ENCODE measurements around the gene SSH3.
"Not testable (repeated sequence)": the region's sequence is repeated elsewhere in the genome, so short reads cannot be mapped to it uniquely, and the experiment has no call there.

The SSH3 gene

GRCh38 chr11:67313125-67313890, 10.0 kb downstream of the SSH3 start:
- DNase-seq, result no peak

DNA sequence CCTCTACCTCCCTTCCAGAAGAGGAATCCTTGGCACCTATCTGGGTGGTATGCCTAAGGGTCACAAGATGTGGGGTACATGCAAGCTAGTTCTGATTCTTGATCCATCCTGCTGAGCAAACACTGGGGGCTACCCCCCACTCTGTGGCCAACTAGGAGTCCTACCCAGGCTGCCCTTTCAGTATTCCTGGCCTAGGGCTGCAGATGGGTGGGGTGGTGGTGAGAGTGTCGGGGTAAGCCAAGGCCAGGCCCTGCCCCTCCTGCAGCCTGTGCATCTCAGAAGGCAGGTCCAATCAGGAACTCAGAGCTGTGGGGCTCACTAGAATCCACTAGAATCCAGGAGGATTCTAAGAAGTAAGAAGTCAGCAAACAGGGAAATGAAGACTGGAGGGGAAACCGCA, 10.9 kb downstream of the SSH3 start:
- no peak for DNase-seq

DNA sequence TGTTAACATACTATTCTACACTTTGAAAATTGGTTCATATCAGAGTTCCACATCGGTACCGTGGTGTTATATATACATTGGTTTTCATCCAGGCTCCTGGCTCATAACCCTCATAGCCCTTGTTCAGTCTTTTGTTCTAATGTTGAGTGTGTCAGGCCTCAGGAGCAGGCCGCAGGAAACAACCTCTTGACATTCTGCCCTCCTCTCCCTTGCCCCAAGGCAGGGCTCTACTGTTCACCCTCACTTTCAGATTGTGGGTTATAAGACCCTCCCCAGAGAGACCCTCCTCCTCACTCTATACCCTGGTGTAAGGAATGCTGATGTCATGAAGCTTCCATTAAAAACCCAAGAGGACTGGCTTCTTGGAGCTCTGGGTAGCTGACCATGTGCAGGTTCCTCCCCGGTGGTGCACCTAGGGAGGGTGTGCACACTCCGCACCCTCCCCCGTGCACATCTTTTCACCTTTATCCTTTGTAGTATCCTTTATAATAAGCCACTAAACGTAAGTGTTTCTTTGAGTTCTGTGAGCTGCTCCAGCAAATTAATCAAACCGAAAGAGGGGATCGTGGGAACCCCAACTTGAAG, 12.1 kb downstream of the SSH3 start:
- DNase-seq, result no peak

DNA sequence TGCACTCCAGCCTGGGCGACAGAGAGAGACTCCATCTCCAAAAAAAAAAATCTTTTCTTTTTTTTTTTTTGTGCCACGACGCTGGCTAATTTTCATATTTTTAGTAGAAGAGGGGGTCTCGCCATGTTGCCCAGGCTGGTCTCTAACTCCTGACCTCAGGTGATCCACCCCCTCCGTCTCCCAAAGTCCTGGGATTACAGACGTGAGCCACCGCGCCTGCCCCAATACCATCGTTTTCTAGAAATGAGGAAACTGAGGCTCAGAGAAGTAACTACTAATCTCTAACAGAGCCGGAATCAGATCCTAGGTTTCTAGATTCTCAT, 13.5 kb downstream of the SSH3 start:
- DNase-seq, result no peak

- peak; percentile 91 for DNase-seq
Measured at GRCh38 chr11:67317205-67317887, 14.0 kb downstream of the SSH3 start.

- no peak for DNase-seq
Measured at GRCh38 chr11:67317888-67318555, 14.7 kb downstream of the SSH3 start.

- not testable (repeated sequence) for DNase-seq
Measured at GRCh38 chr11:67318876-67319275, 15.5 kb downstream of the SSH3 start.

DNA sequence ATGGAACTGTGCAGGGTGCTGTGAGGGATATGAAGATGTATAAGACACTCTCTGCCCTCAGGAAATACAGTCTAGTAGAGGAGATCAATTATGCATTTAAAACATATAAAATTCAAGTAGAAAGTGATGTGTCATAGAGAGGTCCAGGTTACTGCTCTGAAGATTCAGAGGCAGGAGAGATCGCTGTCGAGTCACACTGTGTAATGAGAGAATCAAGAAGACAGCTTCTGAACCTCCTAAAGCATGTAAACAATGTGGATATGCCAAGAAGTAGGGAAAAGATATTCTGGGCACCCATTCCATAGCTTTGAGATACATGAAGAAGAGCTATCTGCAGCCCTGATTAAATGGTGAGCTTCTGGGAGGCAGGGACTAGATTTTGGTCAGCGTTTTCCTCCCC, 16.7 kb downstream of the SSH3 start:
- no peak for DNase-seq

- DNase-seq, result no peak
Measured at GRCh38 chr11:67320691-67321090, 17.4 kb downstream of the SSH3 start.

DNA sequence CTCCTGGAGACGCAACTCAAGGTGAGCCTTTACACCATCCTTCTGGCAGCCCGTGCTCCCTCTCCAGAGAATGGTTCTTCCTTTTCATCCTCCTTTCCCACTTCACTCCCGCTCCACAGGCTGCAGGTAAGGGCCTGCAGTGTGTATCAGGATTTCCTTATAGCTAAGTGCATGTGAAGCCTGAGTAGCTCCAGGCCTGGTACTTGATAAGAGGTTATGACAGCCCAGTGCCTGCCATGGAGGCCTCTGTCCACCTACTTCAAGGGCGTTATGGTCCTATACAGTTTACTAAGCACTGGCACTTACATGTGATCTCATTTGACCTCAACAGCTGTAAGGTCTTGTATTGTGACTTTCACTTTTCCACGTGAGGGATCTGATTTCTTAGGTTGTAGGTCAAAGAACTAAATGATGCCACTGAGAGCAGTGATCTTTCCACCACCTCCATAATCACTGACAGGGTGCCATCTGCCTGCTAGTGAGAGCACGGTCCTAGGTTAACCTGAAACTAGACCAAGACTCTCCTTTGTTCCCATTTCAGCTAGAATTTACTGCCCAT, 18.1 kb downstream of the SSH3 start:
- DNase-seq, result no peak

DNA sequence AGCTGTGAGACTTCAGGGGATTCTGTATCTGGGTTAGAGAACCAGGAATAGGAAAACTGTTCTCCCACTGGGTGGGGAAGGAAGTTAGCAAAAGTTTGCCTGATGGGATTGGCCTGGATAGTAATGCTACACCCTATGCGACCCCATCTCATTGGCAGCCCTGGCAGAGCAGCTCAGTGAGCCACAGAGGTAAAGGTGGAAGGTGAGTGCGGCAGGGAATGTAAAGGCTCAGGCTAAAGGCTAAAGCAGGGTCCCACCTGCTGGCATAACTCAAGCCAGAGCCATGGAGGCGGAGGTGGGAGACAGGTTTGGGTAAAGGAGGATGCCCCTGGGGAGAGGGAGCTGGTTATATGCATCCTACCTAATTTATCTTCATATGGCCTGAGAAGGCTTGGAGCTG, 18.7 kb downstream of the SSH3 start:
- no peak for DNase-seq

DNA sequence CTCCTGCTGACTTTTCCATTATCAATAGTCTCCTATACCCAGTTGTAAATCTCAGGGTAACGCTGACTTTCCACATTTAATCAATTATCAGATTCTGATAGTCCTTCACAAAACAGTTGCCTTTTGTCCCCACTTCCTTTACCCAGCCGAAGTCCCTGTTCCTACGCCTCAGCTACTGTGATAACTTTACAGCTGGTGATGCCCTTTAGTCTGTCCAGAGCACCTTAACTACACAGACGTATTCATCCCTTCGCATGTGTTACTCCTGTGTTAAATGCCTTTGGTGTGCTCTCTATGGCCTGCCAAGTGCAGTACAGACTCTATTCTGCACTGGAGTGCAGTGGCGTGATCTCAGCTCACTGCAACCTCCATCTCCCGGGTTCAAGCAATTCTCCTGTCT, 20.2 kb downstream of the SSH3 start:
- DNase-seq, result no peak

DNA sequence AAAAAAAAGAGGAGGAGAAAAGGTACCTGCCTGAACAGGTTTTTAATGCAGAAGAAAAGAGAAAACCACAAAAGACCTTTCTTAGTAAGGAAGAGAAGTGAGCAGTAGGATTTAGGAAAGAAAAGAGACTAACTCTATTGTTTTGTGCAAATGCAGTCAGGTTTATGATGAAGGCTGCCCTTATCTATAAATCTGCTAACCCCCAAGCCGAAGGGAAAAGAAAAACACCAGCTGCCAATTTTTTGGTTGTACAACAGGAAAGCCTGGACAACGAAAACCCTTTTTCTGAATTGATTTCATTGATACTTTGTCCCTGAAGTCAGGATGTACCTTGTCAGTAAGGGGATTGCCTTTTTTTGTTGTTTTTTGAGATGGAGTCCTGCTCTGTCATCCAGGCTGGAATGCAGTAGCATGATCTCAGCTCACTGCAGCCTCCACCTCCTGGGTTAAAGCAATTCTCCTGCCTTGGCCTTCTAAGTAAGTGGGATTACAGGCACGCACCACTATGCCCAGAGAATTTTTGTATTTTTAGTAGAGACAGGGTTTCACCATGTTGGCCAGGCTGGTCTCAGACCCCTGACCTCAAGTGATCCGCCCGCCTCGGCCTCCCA, 28.9 kb downstream of the SSH3 start:
- DNase-seq, result no peak

- no peak for DNase-seq
Measured at GRCh38 chr11:67337257-67337656, 33.9 kb downstream of the SSH3 start.

- no peak for DNase-seq
Measured at GRCh38 chr11:67344264-67344663, 40.9 kb downstream of the SSH3 start.

DNA sequence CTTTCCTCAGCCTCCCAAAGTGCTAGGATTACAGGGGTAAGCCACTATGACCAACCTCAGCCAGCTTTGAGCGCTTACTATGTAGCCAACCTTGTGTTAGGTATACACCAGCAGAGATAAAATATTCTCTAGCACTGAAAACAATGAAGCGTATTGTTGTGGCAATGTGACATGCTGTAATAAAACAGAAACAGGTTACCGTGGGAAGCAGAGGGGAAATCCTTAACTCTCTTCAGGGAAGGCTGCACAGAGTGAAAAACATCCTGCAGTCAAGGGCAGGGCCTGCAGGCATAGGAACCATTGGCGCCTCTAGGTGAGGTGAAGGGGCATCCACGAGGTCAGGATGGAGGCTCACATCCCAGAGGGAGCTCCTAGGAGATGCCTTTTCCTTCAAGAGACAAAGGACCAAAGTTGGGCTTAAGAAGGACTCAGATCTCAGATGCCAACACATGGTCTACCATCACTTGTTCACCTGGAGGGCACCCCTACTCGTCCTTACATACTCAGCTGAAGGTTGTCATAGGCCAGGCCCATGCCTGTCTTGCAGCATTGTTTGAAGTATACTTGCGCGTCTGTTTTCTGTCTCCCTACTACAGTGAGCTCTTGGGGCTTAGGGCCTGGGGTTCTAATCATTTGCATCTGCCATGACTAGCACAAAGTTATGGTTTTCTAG, 42.1 kb downstream of the SSH3 start:
- DNase-seq, result no peak

DNA sequence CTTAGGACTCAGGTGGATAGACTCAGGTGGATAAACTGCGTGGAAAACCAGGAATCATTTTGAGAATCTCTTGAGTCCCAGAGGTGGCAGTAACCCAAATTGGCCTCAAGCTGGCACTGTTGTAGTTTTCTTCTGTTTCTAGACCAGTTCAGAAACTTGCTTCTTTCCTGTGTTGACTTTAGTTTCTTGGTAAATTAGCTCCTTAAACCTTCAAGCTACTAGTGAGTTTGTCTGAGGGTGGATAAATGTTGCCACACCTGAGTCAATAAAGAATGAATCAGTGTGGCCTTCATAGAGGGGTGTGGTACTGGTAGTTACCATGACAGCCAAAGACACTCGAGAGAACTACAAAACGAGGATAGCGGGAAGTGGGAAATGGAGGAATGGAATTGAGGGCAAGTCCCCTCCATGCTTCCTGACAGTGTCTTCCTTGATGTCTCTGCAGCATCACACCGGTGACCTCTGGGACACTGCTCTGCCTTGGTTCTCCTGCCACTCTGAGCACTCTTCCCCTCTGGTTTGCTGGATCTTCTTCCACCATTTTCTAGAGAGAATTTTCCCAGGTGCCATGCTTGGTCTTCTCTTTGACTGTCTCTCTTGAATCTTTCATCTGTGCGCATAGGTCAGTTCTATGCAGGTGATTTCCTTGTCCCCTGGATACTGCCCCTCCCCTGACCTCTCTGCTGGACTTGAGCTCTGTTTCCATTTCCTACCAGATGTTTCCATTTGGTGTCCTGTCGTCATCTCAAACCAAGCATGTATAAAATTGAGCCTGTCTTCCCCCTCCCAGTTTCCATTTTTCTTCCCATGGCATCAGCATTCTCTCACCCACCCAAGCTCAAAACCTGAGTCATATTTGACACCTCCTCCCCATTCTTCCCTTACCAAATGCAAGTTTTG, 42.8 kb downstream of the SSH3 start:
- peak; percentile 11 for DNase-seq

GRCh38 chr11:67347964-67348749, 44.8 kb downstream of the SSH3 start:
- DNase-seq, result no peak

GRCh38 chr11:67349036-67349435, 45.7 kb downstream of the SSH3 start:
- no peak for DNase-seq

GRCh38 chr11:67349457-67349856, 46.1 kb downstream of the SSH3 start:
- no peak for DNase-seq

Data from NCI-H226 (cell line).